Measurements from ENCODE around the gene IL16.
"Not testable (repeated sequence)": the region's sequence is repeated elsewhere in the genome, so short reads cannot be mapped to it uniquely, and the experiment has no call there.

Gene IL16

GRCh38 chr15:81190922-81191507, 5.7 kb upstream of the IL16 start:
- Histone ChIP-seq H3K36me3 (ENCODE audit: insufficient read depth, low read length) (no peaks in the 10 kb centered on the region), H3K4me3 (no peak overlapping the region), H3K27ac (no peak overlapping the region)

DNA sequence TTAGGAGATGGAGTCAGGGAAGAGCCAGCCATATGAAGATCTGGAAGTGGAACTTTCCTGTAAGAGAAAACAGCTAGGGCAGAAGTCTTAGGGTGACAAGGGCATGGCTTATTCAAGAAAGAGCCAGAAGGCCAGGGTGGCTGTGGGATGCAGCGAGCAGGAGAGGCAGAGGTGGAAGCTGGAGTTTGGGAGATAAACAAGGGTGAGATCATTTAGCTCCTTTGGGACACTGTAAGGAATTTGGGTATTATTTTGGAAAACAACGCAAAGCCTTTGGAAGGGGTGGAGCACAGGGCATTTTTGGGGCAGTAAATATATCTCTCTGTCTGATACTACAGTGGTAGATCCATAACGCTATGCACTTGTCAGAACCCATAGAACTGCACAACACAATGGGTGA, 5.0 kb upstream of the IL16 start:
- H3K4me3 ChIP-seq: no peak overlapping the region
- no peaks in the 10 kb centered on the region for H3K9me3 ChIP-seq (ENCODE audit: low read depth, low read length)
- no peak for DNase-seq (ENCODE audit: low read depth, low spot score)
- H3K36me3 ChIP-seq (ENCODE audit: insufficient read depth, low read length): no peaks in the 10 kb centered on the region
- no peak for TF ChIP-seq POLR2AphosphoS5 (IDR thresholded peaks at IDR 0.05; ENCODE audit: borderline replicate concordance, low read depth, low read length)
- H3K27ac ChIP-seq: no peak overlapping the region
- H3K9ac ChIP-seq (ENCODE audit: insufficient read length): no peak overlapping the region

More at GRCh38 chr15:81190922-81191507, 5.7 kb upstream of the IL16 start:
- no peak overlapping the region for H3K9ac ChIP-seq (ENCODE audit: insufficient read length)
- TF ChIP-seq POLR2AphosphoS5 (IDR thresholded peaks at IDR 0.05; ENCODE audit: borderline replicate concordance, low read depth, low read length): no peak
- DNase-seq (ENCODE audit: low read depth, low spot score): no peak
- no peaks in the 10 kb centered on the region for H3K9me3 ChIP-seq (ENCODE audit: low read depth, low read length)

DNA sequence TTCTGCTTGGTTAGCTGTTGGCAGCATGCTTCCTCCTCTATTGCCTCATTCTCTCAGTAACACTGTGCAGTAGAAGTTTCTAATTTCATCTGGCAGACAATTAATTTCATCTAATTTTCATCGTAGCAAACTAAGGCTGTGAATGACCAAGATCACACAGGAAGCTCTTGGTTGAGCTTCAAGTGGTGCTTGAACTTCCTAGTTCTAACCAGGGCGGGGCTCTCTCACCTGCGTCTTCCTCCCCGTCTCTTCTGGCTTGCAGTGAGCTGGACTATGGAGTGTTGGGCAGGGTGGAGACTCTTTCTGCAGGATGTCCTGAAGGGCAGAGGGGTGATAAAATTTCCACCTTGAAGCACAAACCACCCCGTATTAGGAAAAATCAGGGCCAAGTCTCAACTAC, 2.0 kb upstream of the IL16 start:
- Histone ChIP-seq H3K36me3 (ENCODE audit: insufficient read depth, low read length) (no peaks in the 10 kb centered on the region), H3K4me3 (no peak overlapping the region), H3K27ac (no peak overlapping the region), H3K9ac (ENCODE audit: insufficient read length) (no peak overlapping the region), H3K9me3 (ENCODE audit: low read depth, low read length) (no peaks in the 10 kb centered on the region)
- no peak for DNase-seq (ENCODE audit: low read depth, low spot score)
- TF ChIP-seq EZH2 (IDR thresholded peaks at IDR 0.05) (no peak), FOXP2 (optimal IDR thresholded peaks at IDR 0.05; ENCODE audit: control extremely low read depth, extremely low read length, insufficient read depth) (no peak), POLR2AphosphoS5 (IDR thresholded peaks at IDR 0.05; ENCODE audit: borderline replicate concordance, low read depth, low read length) (no peak)

DNA sequence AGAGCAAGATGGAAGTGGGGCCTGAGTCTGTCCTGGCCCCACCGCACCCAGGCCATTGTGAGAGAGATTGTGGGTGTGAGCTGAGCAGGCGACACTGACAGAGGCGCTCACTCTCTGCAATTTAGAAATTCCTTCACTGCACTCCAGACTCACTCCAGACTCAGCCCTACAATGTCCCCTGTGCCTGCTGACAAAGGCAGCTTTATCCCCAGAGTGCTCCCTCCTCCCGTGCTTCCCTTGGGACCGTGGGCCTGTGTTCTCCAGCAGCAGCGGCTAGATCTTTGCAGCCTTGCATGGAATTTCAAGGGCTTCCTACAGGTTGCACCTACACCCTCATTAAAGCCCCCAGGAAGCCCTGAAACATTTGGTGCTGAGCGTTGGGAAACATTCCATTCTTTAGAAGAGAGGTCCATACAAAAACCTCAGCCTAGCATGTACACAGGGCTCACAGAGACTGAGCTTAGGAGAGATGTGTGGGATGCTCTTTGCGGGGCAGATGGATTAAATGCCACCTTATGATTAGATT, 1.3 kb upstream of the IL16 start:
- no peak for DNase-seq (ENCODE audit: low read depth, low spot score)
- Histone ChIP-seq H3K27ac (no peak overlapping the region), H3K4me3 (no peak overlapping the region), H3K9me3 (ENCODE audit: low read depth, low read length) (no peaks in the 10 kb centered on the region), H3K9ac (ENCODE audit: insufficient read length) (no peak overlapping the region), H3K36me3 (ENCODE audit: insufficient read depth, low read length) (no peaks in the 10 kb centered on the region)
- no peak for TF ChIP-seq POLR2AphosphoS5 (IDR thresholded peaks at IDR 0.05; ENCODE audit: borderline replicate concordance, low read depth, low read length)
- no peak for TF ChIP-seq EZH2 (IDR thresholded peaks at IDR 0.05)
- TF ChIP-seq FOXP2 (optimal IDR thresholded peaks at IDR 0.05; ENCODE audit: control extremely low read depth, extremely low read length, insufficient read depth): no peak

DNA sequence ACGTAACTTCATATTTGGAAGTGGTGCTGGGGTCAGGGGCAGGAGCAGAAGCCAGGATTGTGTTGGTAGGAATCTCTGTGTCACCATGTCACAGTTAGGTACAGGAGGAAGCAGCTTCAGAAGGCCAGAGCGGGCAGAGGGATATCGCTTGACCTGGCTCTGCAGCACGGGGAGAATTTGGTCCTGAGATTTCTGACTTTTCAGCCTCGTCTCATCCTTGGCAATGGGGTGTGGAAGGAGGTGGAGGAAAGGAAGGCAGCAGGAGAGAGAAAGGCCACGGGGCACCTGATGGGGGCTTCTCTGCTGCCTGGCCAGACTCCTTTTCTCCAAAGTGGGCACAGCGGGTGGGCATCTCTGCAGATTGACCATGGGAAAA, 564 bp downstream of the IL16 start:
- no peaks in the 10 kb centered on the region for H3K36me3 ChIP-seq (ENCODE audit: insufficient read depth, low read length)
- no peak overlapping the region for H3K4me3 ChIP-seq
- no peak overlapping the region for H3K9ac ChIP-seq (ENCODE audit: insufficient read length)
- H3K9me3 ChIP-seq (ENCODE audit: low read depth, low read length): no peaks in the 10 kb centered on the region
- H3K27ac ChIP-seq: no peak overlapping the region
- no peak for DNase-seq (ENCODE audit: low read depth, low spot score)
- TF ChIP-seq EZH2 (IDR thresholded peaks at IDR 0.05) (no peak), POLR2AphosphoS5 (IDR thresholded peaks at IDR 0.05; ENCODE audit: borderline replicate concordance, low read depth, low read length) (no peak), FOXP2 (optimal IDR thresholded peaks at IDR 0.05; ENCODE audit: control extremely low read depth, extremely low read length, insufficient read depth) (no peak)

GRCh38 chr15:81197688-81198281, 1.1 kb downstream of the IL16 start:
- no peaks in the 10 kb centered on the region for H3K9me3 ChIP-seq (ENCODE audit: low read depth, low read length)

GRCh38 chr15:81199031-81199779, 2.5 kb downstream of the IL16 start:
- H3K9me3 ChIP-seq (ENCODE audit: low read depth, low read length): no peaks in the 10 kb centered on the region
- no peaks in the 10 kb centered on the region for H3K36me3 ChIP-seq (ENCODE audit: insufficient read depth, low read length)
- no peak for DNase-seq (ENCODE audit: low read depth, low spot score)
- no peak overlapping the region for H3K27ac ChIP-seq
- no peak overlapping the region for H3K4me3 ChIP-seq
- H3K9ac ChIP-seq (ENCODE audit: insufficient read length): no peak overlapping the region
- no peak for TF ChIP-seq EZH2 (IDR thresholded peaks at IDR 0.05)
- TF ChIP-seq FOXP2 (optimal IDR thresholded peaks at IDR 0.05; ENCODE audit: control extremely low read depth, extremely low read length, insufficient read depth): no peak
- no peak for TF ChIP-seq POLR2AphosphoS5 (IDR thresholded peaks at IDR 0.05; ENCODE audit: borderline replicate concordance, low read depth, low read length)

More at GRCh38 chr15:81197688-81198281, 1.1 kb downstream of the IL16 start:
- TF ChIP-seq FOXP2 (optimal IDR thresholded peaks at IDR 0.05; ENCODE audit: control extremely low read depth, extremely low read length, insufficient read depth) (no peak), POLR2AphosphoS5 (IDR thresholded peaks at IDR 0.05; ENCODE audit: borderline replicate concordance, low read depth, low read length) (no peak), EZH2 (IDR thresholded peaks at IDR 0.05) (no peak)
- Histone ChIP-seq H3K27ac (no peak overlapping the region), H3K4me3 (no peak overlapping the region), H3K36me3 (ENCODE audit: insufficient read depth, low read length) (no peaks in the 10 kb centered on the region), H3K9ac (ENCODE audit: insufficient read length) (no peak overlapping the region)
- no peak for DNase-seq (ENCODE audit: low read depth, low spot score)

GRCh38 chr15:81206018-81206417, 9.3 kb downstream of the IL16 start:
- TF ChIP-seq EZH2 (IDR thresholded peaks at IDR 0.05) (no peak), POLR2AphosphoS5 (IDR thresholded peaks at IDR 0.05; ENCODE audit: borderline replicate concordance, low read depth, low read length) (no peak), FOXP2 (optimal IDR thresholded peaks at IDR 0.05; ENCODE audit: control extremely low read depth, extremely low read length, insufficient read depth) (no peak)
- Histone ChIP-seq H3K36me3 (ENCODE audit: insufficient read depth, low read length) (no peaks in the 10 kb centered on the region), H3K9me3 (ENCODE audit: low read depth, low read length) (no peaks in the 10 kb centered on the region), H3K9ac (ENCODE audit: insufficient read length) (no peak overlapping the region), H3K27ac (no peak overlapping the region), H3K4me3 (no peak overlapping the region)
- no peak for DNase-seq (ENCODE audit: low read depth, low spot score)

- H3K36me3 ChIP-seq (ENCODE audit: insufficient read depth, low read length); H3K27ac ChIP-seq: not testable (repeated sequence)
Observed at GRCh38 chr15:81207987-81208386, 11.3 kb downstream of the IL16 start.

More at GRCh38 chr15:81207987-81208386, 11.3 kb downstream of the IL16 start:
- not testable (repeated sequence) for H3K9me3 ChIP-seq (ENCODE audit: low read depth, low read length); H3K4me3 ChIP-seq; DNase-seq (ENCODE audit: low read depth, low spot score); H3K9ac ChIP-seq (ENCODE audit: insufficient read length)

Data from SK-N-MC (cell line).